Aorta (tissue), 5 donors: ENCODE data around the gene PAXIP1. TPM values are rescaled to one million over a fixed set of nuclear protein-coding genes. Genes with fewer than 3 reads are reported as not detected.
A peak's percentile ranks its signal among the peaks of the same experiment; 100 is the strongest.

Source experiments
- ATAC-seq: fragments of 200-7000 bp; cut with Tn5 transposase; one replicate; pipeline ENCODE4 v1.9.1; 2022; ENCODE audit warnings: moderate library complexity; ENCODE audit not compliant: low FRiP score
- DNase-seq, 2 donors: peaks; one replicate each; pipeline ENCODE4 v3.0.0-alpha.2; 2020
- H3K27ac ChIP-seq, 2 donors: one replicate each; pipeline ENCODE4 v1.5.1; 2013; ENCODE audit warnings: low read length in 2 of 2, mild to moderate bottlenecking in 2 of 2, moderate library complexity in 2 of 2, control low read depth in 1 of 2, inconsistent platforms in 1 of 2, low read depth in 1 of 2
- H3K27me3 ChIP-seq, 2 donors: one replicate each; pipeline ENCODE4 v1.6.1; 2013; ENCODE audit warnings: control low read depth in 1 of 2, low read length in 1 of 2, mild to moderate bottlenecking in 1 of 2, moderate library complexity in 1 of 2; ENCODE audit not compliant: insufficient read depth in 2 of 2, control insufficient read depth in 1 of 2
- H3K36me3 ChIP-seq, 2 donors: one replicate each; pipeline ENCODE4 v1.6.1; 2013; ENCODE audit warnings: control low read depth in 1 of 2, low read length in 1 of 2, mild to moderate bottlenecking in 1 of 2; ENCODE audit not compliant: insufficient read depth in 2 of 2, control insufficient read depth in 1 of 2
- H3K4me1 ChIP-seq, 2 donors: one replicate each; pipeline ENCODE4 v1.6.1; 2013; ENCODE audit warnings: low read length in 2 of 2, control low read depth in 1 of 2, mild to moderate bottlenecking in 1 of 2, moderate library complexity in 1 of 2; ENCODE audit not compliant: insufficient read depth in 2 of 2, control insufficient read depth in 1 of 2
- H3K4me3 ChIP-seq, 2 donors: one replicate each; pipeline ENCODE4 v1.5.1; 2013; ENCODE audit warnings: low read length in 2 of 2, control low read depth in 1 of 2, mild to moderate bottlenecking in 1 of 2
- H3K9me3 ChIP-seq: one replicate; pipeline ENCODE4 v1.6.1; 2013; ENCODE audit warnings: mild to moderate bottlenecking, low read length; ENCODE audit not compliant: control insufficient read depth
- WGBS, 2 donors: extraction: QIAGEN DNeasy Blood & Tissue Kit; methylation state at CpG; one replicate each; pipeline ENCODE4 v1.1.7; 2013; 5-methylcytosine and 5-hydroxymethylcytosine counted together
- intact Hi-C, 2 donors: fragments of 100-400 bp; cut with DNase I; formaldehyde crosslinking; loops; one replicate each; pipeline versions ENCODE4 v1.14.2 to v1.15.0; 2022
- polyA plus RNA-seq, 2 donors: library from polyadenylated mRNA; stranded (reverse); fragments of 200-250 nt; gene quantifications; one replicate each; pipeline ENCODE4 v1.2.3, GENCODE V29; 2013
- total RNA-seq, 2 donors: library from RNA; stranded (reverse); fragmentation: NEBNext Ultra II Directional; extraction: Animal tissue kit (Norgen Biotek cat#: 25700); gene quantifications; one replicate each; pipeline ENCODE4 v1.2.1, GENCODE V29; 2021
- donor health status: healthy with polysubstance abuse.
- donor health status: Bipolar disorder and iron deficiency.
- donor health status: DM: no; HTN: no; CAD: no.
- donor health status: DM: no; HTN: no; CAD: no.
- donor health status: DM: yes; HTN: yes; CAD: no.

PAXIP1 gene
- total and polyA plus RNA-seq, 4 donors, result 3.4 to 12.2 (median 5.4) TPM

DNA sequence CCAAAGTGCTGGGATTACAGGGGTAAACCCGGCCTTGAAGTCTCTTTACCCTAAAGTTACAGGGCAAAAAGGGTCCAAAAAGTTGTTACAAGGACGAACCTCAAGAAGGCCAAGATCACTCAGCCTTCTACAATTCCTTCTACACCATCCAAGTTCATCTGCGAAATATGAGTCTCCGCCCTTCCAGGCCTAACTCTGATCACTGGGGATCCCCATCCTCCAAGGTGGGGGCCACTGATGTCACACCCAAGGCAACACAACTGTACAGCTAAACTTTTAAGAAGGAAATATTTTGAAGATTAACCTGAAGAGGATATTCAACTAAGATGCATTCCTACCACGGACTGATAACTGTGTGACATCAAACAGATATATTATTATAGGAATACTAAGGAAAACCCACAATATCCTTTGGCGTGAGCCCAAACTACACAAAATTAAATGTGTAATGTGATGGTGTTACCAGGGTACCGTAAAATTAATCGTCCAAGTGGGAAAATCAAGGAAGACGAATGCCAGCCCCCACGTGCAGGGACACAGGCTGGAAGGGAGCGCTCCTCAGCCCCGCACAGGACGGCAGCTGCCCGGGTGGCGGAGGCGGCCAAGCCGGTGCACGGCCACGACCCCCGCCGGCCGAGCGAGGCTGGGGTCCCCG is 1.0 kb downstream of the PAXIP1 start:
- H3K27me3 ChIP-seq, result no peaks in the 10 kb centered on the region
- no peaks in the 10 kb centered on the region for H3K9me3 ChIP-seq
- DNase-seq (no peak), ATAC-seq (no peak)
- WGBS, 2 donors, result 17 to 18% methylated on average over 21 to 24 of the region's 24 CpGs
- peak overlapping the region; percentile 95 to 96 for H3K4me3 ChIP-seq
- no peaks in the 10 kb centered on the region for H3K4me1 ChIP-seq
- intact Hi-C loops, result loop anchor here (2.0 to 10.0 kb wide), 3 partner anchors 75 to 295 kb away; partner anchors contain the start of gene INSIG1 (in 2 of the 2)
- peaks cover 4% of the 10 kb centered on the region in 2 donors for H3K36me3 ChIP-seq
- no peak overlapping the region for H3K27ac ChIP-seq

DNA sequence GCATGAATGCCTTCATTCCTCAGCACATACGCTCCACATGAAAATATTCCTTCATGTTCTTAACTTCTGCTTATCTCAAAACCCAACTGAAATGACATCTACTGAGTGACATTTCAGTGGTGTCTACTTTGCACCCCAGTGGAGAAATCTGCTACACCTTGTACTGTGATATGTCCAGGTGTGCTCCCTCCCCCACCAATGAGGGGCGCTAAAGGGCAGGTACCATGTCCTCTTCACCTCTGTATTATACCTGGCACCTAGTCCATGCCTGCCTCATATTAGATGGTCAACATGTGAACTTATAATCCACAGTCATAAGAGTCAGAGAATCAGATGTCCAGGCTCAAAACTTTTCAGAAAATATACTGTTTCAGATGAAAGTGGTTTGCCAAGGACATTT is 2.1 kb downstream of the PAXIP1 start:
- Histone ChIP-seq H3K36me3 (peaks cover 4% of the 10 kb centered on the region in 2 donors), H3K27ac (no peak overlapping the region), H3K4me3 (no peak overlapping the region), H3K4me1 (no peaks in the 10 kb centered on the region), H3K9me3 (no peaks in the 10 kb centered on the region), H3K27me3 (no peaks in the 10 kb centered on the region)
- ATAC-seq, result no peak
- intact Hi-C loops, result loop anchor here (5.0 to 10.0 kb wide), 2 partner anchors 73 to 294 kb away; partner anchors contain the start of gene INSIG1 (in 1 of the 2)
- WGBS, 2 donors, result 76 to 84% methylated on average over 2 of the region's 2 CpGs
- DNase-seq, result no peak

- intact Hi-C loops, result no loop called here
- no peak for ATAC-seq
Measured at GRCh38 chr7:154998481-154998880, 4.4 kb downstream of the PAXIP1 start.

GRCh38 chr7:154997840-154998370 is 5.0 kb downstream of the PAXIP1 start:
- DNase-seq (no peak), ATAC-seq (no peak)
- H3K36me3 ChIP-seq, result peaks cover 4 to 6% of the 10 kb centered on the region in 2 donors
- H3K4me3 ChIP-seq, result no peak overlapping the region
- intact Hi-C loops, result no loop called here
- no peak overlapping the region for H3K27ac ChIP-seq
- H3K9me3 ChIP-seq, result no peaks in the 10 kb centered on the region
- no peaks in the 10 kb centered on the region for H3K4me1 ChIP-seq
- WGBS, 2 donors, result 79% methylated on average over 10 of the region's 10 CpGs
- no peaks in the 10 kb centered on the region for H3K27me3 ChIP-seq

More at GRCh38 chr7:154998481-154998880, 4.4 kb downstream of the PAXIP1 start:
- 97 to 100% methylated on average over 3 of the region's 3 CpGs for WGBS, 2 donors
- Histone ChIP-seq H3K36me3 (peaks cover 4 to 6% of the 10 kb centered on the region in 2 donors), H3K4me3 (no peak overlapping the region), H3K27me3 (no peaks in the 10 kb centered on the region), H3K4me1 (no peaks in the 10 kb centered on the region), H3K9me3 (no peaks in the 10 kb centered on the region), H3K27ac (no peak overlapping the region)
- DNase-seq, result no peak

DNA sequence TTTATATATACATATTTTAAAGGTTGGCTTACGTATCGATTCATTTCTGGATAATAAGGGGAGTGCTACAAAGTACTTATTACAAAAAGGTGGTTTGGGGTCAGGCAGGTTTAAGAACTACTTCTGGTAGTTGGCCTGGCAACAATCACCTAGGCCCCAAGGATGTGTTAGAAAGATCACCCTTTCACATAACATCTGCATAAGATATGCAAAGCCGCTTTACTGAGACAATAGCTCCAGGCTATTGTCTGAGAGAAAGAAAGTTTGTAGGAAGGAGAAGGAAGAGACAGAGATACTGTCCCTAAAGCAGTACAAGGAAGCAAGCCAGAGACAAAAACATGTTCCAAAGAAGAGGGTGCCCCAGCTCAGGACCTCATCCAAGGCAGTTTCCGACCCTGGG is 6.2 kb downstream of the PAXIP1 start:
- H3K4me3 ChIP-seq, result no peak overlapping the region
- 92 to 95% methylated on average over 4 of the region's 4 CpGs for WGBS, 2 donors
- intact Hi-C loops, result no loop called here
- no peaks in the 10 kb centered on the region for H3K27me3 ChIP-seq
- DNase-seq (no peak), ATAC-seq (no peak)
- H3K36me3 ChIP-seq, result peaks cover 4 to 6% of the 10 kb centered on the region in 2 donors
- no peaks in the 10 kb centered on the region for H3K4me1 ChIP-seq
- H3K27ac ChIP-seq, result no peak overlapping the region
- H3K9me3 ChIP-seq, result no peaks in the 10 kb centered on the region

- H3K27me3 ChIP-seq, result no peaks in the 10 kb centered on the region
- ATAC-seq, result no peak
- intact Hi-C loops, result no loop called here
- H3K4me3 ChIP-seq, result no peak overlapping the region
- no peak for DNase-seq
- no peaks in the 10 kb centered on the region for H3K9me3 ChIP-seq
- H3K36me3 ChIP-seq, result peaks cover 4 to 6% of the 10 kb centered on the region in 2 donors
- H3K4me1 ChIP-seq, result no peaks in the 10 kb centered on the region
- 91 to 97% methylated on average over 1 of the region's 1 CpG for WGBS, 2 donors
- no peak overlapping the region for H3K27ac ChIP-seq
Measured at GRCh38 chr7:154996101-154996500, 6.8 kb downstream of the PAXIP1 start.

DNA sequence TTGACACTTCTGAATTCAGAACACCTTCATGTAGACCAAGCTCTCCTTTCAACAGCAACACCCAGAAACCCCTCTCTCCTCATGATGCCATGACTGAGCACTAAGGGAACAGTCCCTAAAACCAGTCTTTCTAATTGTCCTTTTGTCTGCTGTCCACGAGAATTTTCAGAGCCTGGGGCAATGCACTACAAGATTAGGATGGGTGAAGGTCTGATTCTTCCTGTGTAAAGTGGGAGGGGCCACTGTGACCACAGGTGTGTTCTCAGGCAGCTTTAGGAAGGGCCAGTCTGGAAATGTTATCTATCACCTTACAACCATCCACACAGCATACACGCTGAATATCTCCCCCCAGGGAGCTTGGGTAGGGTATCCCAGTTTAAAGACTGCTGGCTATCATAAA is 7.9 kb downstream of the PAXIP1 start:
- H3K27me3 ChIP-seq, result no peaks in the 10 kb centered on the region
- H3K27ac ChIP-seq, result no peak overlapping the region
- H3K9me3 ChIP-seq, result no peaks in the 10 kb centered on the region
- H3K4me3 ChIP-seq, result no peak overlapping the region
- H3K4me1 ChIP-seq, result no peaks in the 10 kb centered on the region
- DNase-seq (no peak), ATAC-seq (no peak)
- peaks cover 4 to 6% of the 10 kb centered on the region in 2 donors for H3K36me3 ChIP-seq
- WGBS, 2 donors, result 75 to 78% methylated on average over 2 of the region's 2 CpGs
- intact Hi-C loops, result no loop called here

- no peak overlapping the region for H3K27ac ChIP-seq
- H3K4me3 ChIP-seq, result no peak overlapping the region
- intact Hi-C loops, result no loop called here
- no peak for ATAC-seq
- H3K4me1 ChIP-seq, result no peaks in the 10 kb centered on the region
- peaks cover 0 to 2% of the 10 kb centered on the region in 2 donors for H3K36me3 ChIP-seq
- no peaks in the 10 kb centered on the region for H3K27me3 ChIP-seq
- H3K9me3 ChIP-seq, result no peaks in the 10 kb centered on the region
- DNase-seq, result no peak
- 67 to 75% methylated on average over 3 of the region's 3 CpGs for WGBS, 2 donors
Measured at GRCh38 chr7:154990964-154991540, 11.9 kb downstream of the PAXIP1 start.

- Histone ChIP-seq H3K27ac (no peak overlapping the region), H3K4me3 (no peak overlapping the region), H3K27me3 (no peaks in the 10 kb centered on the region), H3K4me1 (no peaks in the 10 kb centered on the region), H3K9me3 (no peaks in the 10 kb centered on the region), H3K36me3 (no peaks in the 10 kb centered on the region)
- no peak for ATAC-seq
- intact Hi-C loops, result no loop called here
- 23 to 24% methylated on average over 3 of the region's 3 CpGs for WGBS, 2 donors
- no peak for DNase-seq
Measured at GRCh38 chr7:154987571-154987970, 15.4 kb downstream of the PAXIP1 start.
